RWPE1 (cell line): ENCODE measurements around the gene LCN9.

Experiments used
- CTCF ChIA-PET: fragments of 350-600 bp; sonication (Branson Sonifier 250); formaldehyde crosslinking; extraction: SDS; loops from one replicate; lab custom pipeline; 2021; lab: Yijun Ruan, JAX
- POLR2A ChIA-PET: fragments of 400-600 bp; formaldehyde crosslinking; extraction: SDS; loops from one replicate; lab custom pipeline; 2020; ENCODE audit warnings: antibody characterized with exemption; ENCODE audit not compliant: low non-redundant PET; lab: Yijun Ruan, JAX
- DNase-seq: peaks from one replicate; pipeline ENCODE4 v3.0.0; 2012; ENCODE audit warnings: low spot score
- H3K27ac ChIP-seq: fragments of 450-650 bp; 2 replicates; pipeline ENCODE4 v1.5.1; 2017
- CTCF ChIP-seq: fragments of 450-650 bp; conservative IDR thresholded peaks from 2 replicates; pipeline ENCODE4 v1.5.1; 2017; ENCODE audit warnings: low read depth, mild to moderate bottlenecking

Gene LCN9

DNA sequence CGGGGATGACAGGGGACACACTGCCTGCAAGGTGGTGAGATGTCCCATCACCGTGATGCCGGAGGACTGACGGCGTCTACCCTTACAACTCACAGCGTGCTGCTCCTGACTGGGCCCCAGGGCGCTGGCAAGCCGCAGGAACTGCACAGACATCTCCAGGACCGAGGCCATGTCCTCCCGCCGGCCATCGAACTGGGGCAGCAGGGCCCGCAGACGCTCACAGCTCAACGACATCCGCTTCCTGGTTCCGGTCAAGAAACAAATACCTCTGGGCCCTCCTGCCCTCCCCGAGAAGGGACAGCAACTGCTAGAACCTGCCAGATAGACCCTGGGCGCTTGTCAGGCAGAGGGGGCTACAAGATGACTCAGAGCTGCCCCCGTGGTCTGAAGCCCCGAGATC lies 35.1 kb downstream of the LCN9 start:
- CTCF ChIA-PET, result interaction anchor here (0.9 kb wide), 1 partner anchor 86 kb away, joined by 3 read pairs; no protein-coding TSS in a partner anchor
- H3K27ac ChIP-seq, result no peak overlapping the region
- DNase-seq, result no peak
- no peak for TF ChIP-seq CTCF
- POLR2A ChIA-PET, result no interaction called here

DNA sequence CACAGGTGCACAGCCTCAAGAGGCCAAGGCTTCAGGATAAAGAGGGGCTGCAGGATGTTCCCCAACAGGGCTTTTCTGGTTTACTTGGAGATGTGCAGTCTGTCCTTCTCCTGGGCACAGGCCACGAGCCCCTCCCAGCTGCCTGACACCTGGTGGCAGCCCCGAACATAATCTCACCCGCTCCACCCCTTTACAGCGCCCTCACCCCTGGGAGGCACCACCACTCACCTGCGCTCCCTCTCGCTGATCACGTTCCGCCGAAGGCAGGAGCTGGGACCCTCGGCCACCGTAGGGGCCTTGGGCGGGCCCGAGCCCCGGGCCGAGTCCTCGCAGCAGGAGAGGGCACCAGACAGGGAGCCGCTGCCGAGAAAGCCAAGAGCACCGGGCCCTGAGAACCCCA lies 35.7 kb downstream of the LCN9 start:
- ChIA-PET CTCF (interaction anchor here (0.6 to 0.9 kb wide), 2 partner anchors 86 to 132 kb away, joined by 3 read pairs; no protein-coding TSS in a partner anchor), POLR2A (no interaction called here)
- DNase-seq, result no peak
- no peak overlapping the region for H3K27ac ChIP-seq
- TF ChIP-seq CTCF, result no peak

GRCh38 chr9:135699440-135699839 lies 36.3 kb downstream of the LCN9 start, which contains the start of gene SOHLH1:
Gene SOHLH1, minus strand, starts transcription at chr9:135699481. Its CDS starts 14 bp downstream, at chr9:135699467.
- no peak for TF ChIP-seq CTCF
- CTCF ChIA-PET, result no interaction called here

DNA sequence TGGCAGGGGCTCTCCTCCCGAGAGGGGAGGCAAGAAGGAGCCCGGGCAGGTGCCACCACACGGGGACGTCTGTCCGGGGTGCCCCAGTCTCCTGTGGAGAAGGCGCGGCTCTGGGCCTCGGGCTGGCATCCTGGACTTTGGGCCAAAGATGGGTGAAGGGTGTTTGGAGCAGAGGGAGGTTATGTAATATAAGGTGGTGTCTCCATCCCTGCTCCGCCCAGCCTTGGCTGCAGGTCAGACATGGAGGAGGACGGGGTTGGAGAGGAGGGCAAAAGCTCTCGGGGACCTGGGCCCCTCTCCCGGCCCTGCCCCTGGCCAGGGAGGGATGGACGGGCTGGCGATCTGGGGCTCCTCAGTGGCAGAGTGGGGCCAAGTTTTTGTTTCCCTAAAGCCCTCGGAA lies 37.4 kb downstream of the LCN9 start:
- TF ChIP-seq CTCF, result no peak
- POLR2A ChIA-PET, result no interaction called here
- CTCF ChIA-PET, result no interaction called here

More at GRCh38 chr9:135699440-135699839, 36.3 kb downstream of the LCN9 start, which contains the start of gene SOHLH1:
- DNase-seq, result no peak
- no peak within 1 kb of the TSS for H3K27ac ChIP-seq
- POLR2A ChIA-PET, result no interaction called here

GRCh38 chr9:135701067-135701958 lies 38.2 kb downstream of the LCN9 start:
- CTCF ChIA-PET, result interaction anchor here (0.6 to 0.8 kb wide), 2 partner anchors 202 to 551 kb away, joined by 3 read pairs; a partner anchor contains a TSS
- no peak for DNase-seq
- H3K27ac ChIP-seq, result no peak overlapping the region
- no peak for TF ChIP-seq CTCF
- POLR2A ChIA-PET, result no interaction called here

More for the DNA sequence above, 37.4 kb downstream of the LCN9 start:
- no peak overlapping the region for H3K27ac ChIP-seq
- DNase-seq, result no peak

DNA sequence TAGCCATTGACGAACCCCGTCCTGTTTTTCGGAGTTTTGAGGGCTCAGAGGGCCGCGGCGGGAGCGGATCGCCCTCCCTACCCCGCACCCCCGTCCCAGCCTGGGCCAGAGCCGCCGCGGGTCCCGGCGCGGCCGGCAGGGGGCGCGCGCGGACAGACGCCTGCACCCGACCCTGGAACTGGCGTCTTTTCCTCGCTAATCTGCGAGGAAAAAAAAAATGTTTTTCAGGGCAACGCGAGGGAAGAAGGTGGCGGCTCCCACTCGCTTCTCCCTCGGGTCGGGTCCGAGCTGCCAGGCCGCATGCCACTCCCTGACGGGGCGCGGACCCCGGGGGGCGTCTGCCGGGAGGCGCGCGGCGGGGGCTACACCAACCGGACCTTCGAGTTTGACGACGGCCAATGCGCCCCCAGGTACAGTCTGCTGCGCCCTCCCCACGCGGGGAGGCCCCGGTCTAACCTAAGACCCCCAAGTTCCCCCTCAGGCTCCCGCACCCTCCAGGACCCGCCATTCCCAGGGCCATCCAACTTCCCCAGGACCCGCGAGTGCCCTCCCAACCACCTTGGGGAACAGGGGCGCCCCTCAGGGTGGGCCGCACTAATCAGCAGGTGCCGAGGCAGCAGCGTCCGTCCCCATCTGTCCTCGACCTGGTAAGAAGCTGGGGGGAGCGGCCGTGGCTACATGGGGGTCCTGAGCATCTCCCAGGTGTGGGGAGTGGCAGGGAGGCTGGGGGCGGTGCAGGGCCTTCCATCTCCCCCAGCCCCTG lies 39.0 kb downstream of the LCN9 start, which contains the start of gene KCNT1:
Gene KCNT1, plus strand, starts transcription at position 227 of the 763 bp plus-strand sequence. Its CDS starts 74 bp downstream, at position 301.
- no peak within 1 kb of the TSS for H3K27ac ChIP-seq
- TF ChIP-seq CTCF, result peak; percentile 99
- peak; percentile 92 for DNase-seq
- POLR2A ChIA-PET, result no interaction called here
- CTCF ChIA-PET, result interaction anchor here (0.6 to 1.4 kb wide), 14 partner anchors 9 to 966 kb away, joined by 3 to 8 read pairs (median 4); no protein-coding TSS in a partner anchor
